Measurements from ENCODE around the gene SALL1.

DNA sequence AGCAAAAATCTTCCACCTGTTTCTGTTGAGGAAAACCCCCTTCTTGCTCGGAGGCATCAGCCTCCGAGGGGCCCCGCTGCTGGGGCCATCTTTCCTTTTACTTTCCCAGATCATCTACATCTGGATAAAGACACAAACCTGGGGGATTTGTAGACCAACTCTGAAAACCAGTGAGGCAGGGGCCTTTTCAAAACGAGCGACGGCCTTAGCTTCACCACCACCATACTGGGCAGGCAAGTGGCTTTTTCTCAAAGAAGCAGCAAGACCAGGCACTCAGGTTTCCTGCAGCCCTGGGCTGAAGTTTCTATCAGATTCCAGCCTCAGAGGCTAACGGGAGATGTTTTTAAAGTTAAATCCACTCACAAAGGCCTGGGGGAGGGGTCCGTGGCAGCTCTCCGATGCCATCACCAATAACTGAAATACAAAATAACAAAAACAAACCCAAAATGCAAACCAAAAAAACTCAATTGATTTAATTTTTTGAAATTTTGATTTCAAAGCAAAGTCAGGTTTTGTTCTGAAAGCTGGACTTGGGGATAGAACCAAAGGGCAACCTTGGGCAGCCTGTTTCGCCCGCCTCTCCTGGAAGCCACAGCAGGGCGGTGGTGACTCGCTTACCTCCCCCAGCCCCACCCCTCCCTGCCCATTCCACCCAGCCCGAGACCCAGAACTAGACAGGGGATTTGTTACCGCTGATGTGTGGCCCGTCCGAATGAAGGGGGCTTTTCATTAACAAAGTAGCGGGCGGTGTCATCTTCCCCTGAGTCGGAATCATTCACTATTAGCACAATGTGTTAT lies 55.8 kb downstream of the SALL1 start:
- TF ChIP-seq POLR2A (IDR thresholded peaks at IDR 0.05; ENCODE audit: low read length) (no peak), GATA1 (IDR thresholded peaks at IDR 0.05; ENCODE audit: low read depth, low read length) (no peak)

All from erythroblast (primary cell).